Spinal cord (tissue), 10 donors: ENCODE data around the gene GNA15. TPM values are rescaled to one million over a fixed set of nuclear protein-coding genes. Genes with fewer than 3 reads are reported as not detected.
A peak's percentile ranks its signal among the peaks of the same experiment; 100 is the strongest.

Experiments
- DNase-seq, 6 donors: peaks; one replicate each; pipeline versions ENCODE4 v3.0.0 to v3.0.0-alpha.2; 2013 to 2015; ENCODE audit warnings: low spot score in 6 of 6, low read depth in 4 of 6
- H3K27ac ChIP-seq: one replicate; pipeline ENCODE4 v1.5.1; 2013; ENCODE audit warnings: low read depth, low read length, control low read depth
- H3K27me3 ChIP-seq: one replicate; pipeline ENCODE4 v1.6.1; 2013; ENCODE audit warnings: low read length; ENCODE audit not compliant: control insufficient read depth, insufficient read depth
- H3K36me3 ChIP-seq: one replicate; pipeline ENCODE4 v1.6.1; 2013; ENCODE audit warnings: low read length; ENCODE audit not compliant: control insufficient read depth, insufficient read depth
- H3K4me1 ChIP-seq: one replicate; pipeline ENCODE4 v1.6.1; 2013; ENCODE audit warnings: low read length; ENCODE audit not compliant: control insufficient read depth, insufficient read depth
- H3K4me3 ChIP-seq: one replicate; pipeline ENCODE4 v1.5.1; 2013; ENCODE audit warnings: low read depth, low read length, control low read depth
- H3K9me3 ChIP-seq: one replicate; pipeline ENCODE4 v1.6.1; 2013; ENCODE audit warnings: low read length; ENCODE audit not compliant: control insufficient read depth, insufficient read depth
- WGBS: methylation state at CpG from one replicate; pipeline ENCODE4 v1.1.5; 2013; ENCODE audit warnings: missing lambda C conversion rate; ENCODE audit not compliant: insufficient coverage; 5-methylcytosine and 5-hydroxymethylcytosine counted together
- polyA plus RNA-seq, 2 donors: library from polyadenylated mRNA; unstranded; fragments of 120-200 nt; gene quantifications; one replicate each; pipeline ENCODE4 v1.2.1, GENCODE V29; 2013; ENCODE audit not compliant: insufficient read length in 2 of 2
- total RNA-seq, 2 donors: library from RNA; depleted of rRNA in 1 of 2; stranded (reverse); fragments of 120-200 nt in 1 of 2; fragments of >200 nt in 1 of 2; gene quantifications; one replicate each; pipeline versions ENCODE4 v1.2.3 to v1.2.4, GENCODE V29; 2013 to 2014
- donor health status: healthy.

Gene GNA15
- total and polyA plus RNA-seq, 4 donors: 2.1 to 3.6 (median 3.1) TPM

- 96% methylated on average over 5 of the region's 24 CpGs for WGBS
- Histone ChIP-seq H3K36me3 (peaks cover 2% of the 10 kb centered on the region), H3K4me1 (peaks cover 10% of the 10 kb centered on the region), H3K9me3 (no peaks in the 10 kb centered on the region), H3K27me3 (no peaks in the 10 kb centered on the region), H3K4me3 (no peak overlapping the region), H3K27ac (no peak overlapping the region)
- DNase-seq: peak in 1 of 6 donors; percentile 22
Measured at GRCh38 chr19:3131168-3131567, 4.7 kb upstream of the GNA15 start.

- H3K36me3 ChIP-seq: peaks cover 2% of the 10 kb centered on the region
- H3K9me3 ChIP-seq: no peaks in the 10 kb centered on the region
- H3K4me3 ChIP-seq: no peak overlapping the region
- no peaks in the 10 kb centered on the region for H3K27me3 ChIP-seq
- WGBS: 41% methylated on average over 20 of the region's 24 CpGs
- no peak overlapping the region for H3K27ac ChIP-seq
- peak in 2 of 6 donors; percentile 46 to 57 for DNase-seq
- peaks cover 10% of the 10 kb centered on the region for H3K4me1 ChIP-seq
Measured at GRCh38 chr19:3132971-3133792, 2.7 kb upstream of the GNA15 start.

- DNase-seq: no peak
- Histone ChIP-seq H3K36me3 (peaks cover 2% of the 10 kb centered on the region), H3K4me3 (no peak overlapping the region), H3K27ac (no peak overlapping the region), H3K4me1 (peaks cover 10% of the 10 kb centered on the region), H3K27me3 (no peaks in the 10 kb centered on the region), H3K9me3 (no peaks in the 10 kb centered on the region)
- 64% methylated on average over 4 of the region's 4 CpGs for WGBS
Measured at GRCh38 chr19:3133793-3134116, 2.1 kb upstream of the GNA15 start.

- Histone ChIP-seq H3K9me3 (no peaks in the 10 kb centered on the region), H3K4me1 (peaks cover 10% of the 10 kb centered on the region), H3K27ac (no peak overlapping the region), H3K27me3 (no peaks in the 10 kb centered on the region), H3K36me3 (no peaks in the 10 kb centered on the region), H3K4me3 (peak overlapping the region; percentile 12)
- DNase-seq: no peak
- 79% methylated on average over 13 of the region's 16 CpGs for WGBS
Measured at GRCh38 chr19:3136684-3137055, 837 bp downstream of the GNA15 start.

- Histone ChIP-seq H3K4me1 (peaks cover 10% of the 10 kb centered on the region), H3K27me3 (no peaks in the 10 kb centered on the region), H3K9me3 (no peaks in the 10 kb centered on the region), H3K27ac (no peak overlapping the region), H3K36me3 (no peaks in the 10 kb centered on the region), H3K4me3 (no peak overlapping the region)
- WGBS: 54% methylated on average over 6 of the region's 7 CpGs
- DNase-seq: peak in 2 of 6 donors; percentile 50 to 52
Measured at GRCh38 chr19:3137119-3137518, 1.3 kb downstream of the GNA15 start.

- no peaks in the 10 kb centered on the region for H3K27me3 ChIP-seq
- no peak overlapping the region for H3K27ac ChIP-seq
- peaks cover 5% of the 10 kb centered on the region for H3K4me1 ChIP-seq
- no peaks in the 10 kb centered on the region for H3K9me3 ChIP-seq
- no peak overlapping the region for H3K4me3 ChIP-seq
- 76% methylated on average over 8 of the region's 15 CpGs for WGBS
- no peak for DNase-seq
- no peaks in the 10 kb centered on the region for H3K36me3 ChIP-seq
Measured at GRCh38 chr19:3138268-3138667, 2.4 kb downstream of the GNA15 start.

GRCh38 chr19:3140667-3141038 lies 4.8 kb downstream of the GNA15 start:
- Histone ChIP-seq H3K27me3 (no peaks in the 10 kb centered on the region), H3K4me1 (no peaks in the 10 kb centered on the region), H3K4me3 (no peak overlapping the region), H3K9me3 (no peaks in the 10 kb centered on the region), H3K36me3 (no peaks in the 10 kb centered on the region), H3K27ac (no peak overlapping the region)
- no peak for DNase-seq

GRCh38 chr19:3142292-3142670 lies 6.4 kb downstream of the GNA15 start:
- H3K4me3 ChIP-seq: no peak overlapping the region
- no peak overlapping the region for H3K27ac ChIP-seq
- H3K4me1 ChIP-seq: no peaks in the 10 kb centered on the region
- no peaks in the 10 kb centered on the region for H3K9me3 ChIP-seq
- H3K36me3 ChIP-seq: no peaks in the 10 kb centered on the region
- H3K27me3 ChIP-seq: peaks cover 2% of the 10 kb centered on the region
- 67% methylated on average over 2 of the region's 6 CpGs for WGBS
- DNase-seq: no peak

GRCh38 chr19:3142781-3143337 lies 7.0 kb downstream of the GNA15 start:
- Histone ChIP-seq H3K27ac (no peak overlapping the region), H3K4me3 (no peak overlapping the region), H3K9me3 (no peaks in the 10 kb centered on the region), H3K36me3 (no peaks in the 10 kb centered on the region), H3K4me1 (no peaks in the 10 kb centered on the region), H3K27me3 (peaks cover 2% of the 10 kb centered on the region)
- DNase-seq: no peak
- 63% methylated on average over 7 of the region's 11 CpGs for WGBS
